Right lobe of liver (tissue), 6 donors: ENCODE measurements around the gene LAMB3. TPM values are rescaled to one million over a fixed set of nuclear protein-coding genes. Genes with fewer than 3 reads are reported as not detected.

Source experiments
- ATAC-seq, 4 donors: fragments of 200-7000 bp; cut with Tn5 transposase; one replicate each; pipeline ENCODE4 v1.9.1; 2020; ENCODE audit warnings: mild to moderate bottlenecking in 4 of 4, moderate library complexity in 4 of 4
- DNase-seq, 3 donors: peaks; one replicate each; pipeline ENCODE4 v3.0.0-alpha.2; 2020
- H3K27ac ChIP-seq, 3 donors: fragments of 200-600 bp; one replicate each; pipeline ENCODE4 v1.8.0; 2022
- H3K27me3 ChIP-seq, 2 donors: fragments of 200-600 bp; one replicate each; pipeline ENCODE4 v1.8.0; 2022
- H3K36me3 ChIP-seq, 4 donors: fragments of 200-600 bp; sonication (generic) in 1 of 4; one replicate each; pipeline versions ENCODE4 v1.5.1 to v1.8.0; 2017 to 2022; ENCODE audit warnings: control low read depth in 1 of 4
- H3K4me1 ChIP-seq, 4 donors: fragments of 200-600 bp; sonication (generic) in 1 of 4; one replicate each; pipeline versions ENCODE4 v1.5.1 to v1.8.0; 2017 to 2022; ENCODE audit warnings: control low read depth in 1 of 4
- H3K4me3 ChIP-seq, 3 donors: fragments of 200-600 bp; one replicate each; pipeline ENCODE4 v1.8.0; 2022
- H3K9me3 ChIP-seq, 4 donors: fragments of 200-600 bp; sonication (generic) in 1 of 4; one replicate each; pipeline versions ENCODE4 v1.5.1 to v1.8.0; 2017 to 2022; ENCODE audit warnings: control low read depth in 1 of 4
- POLR2A ChIP-seq: fragments of 450-650 bp; IDR thresholded peaks from one replicate; pipeline ENCODE4 v1.6.1; 2017; ENCODE audit warnings: antibody characterized with exemption, mild to moderate bottlenecking
- WGBS: methylation state at CpG from one replicate; pipeline ENCODE4 v1.1.6; 2018; ENCODE audit warnings: low coverage, low lambda C conversion rate; ENCODE audit not compliant: insufficient coverage; ENCODE audit errors: missing lambda C conversion rate; 5-methylcytosine and 5-hydroxymethylcytosine counted together
- intact Hi-C, 2 donors: fragments of 100-400 bp; cut with DNase I; formaldehyde crosslinking; loops; one replicate each; pipeline versions ENCODE4 v1.11.2 to v1.14.1; 2022
- total RNA-seq, 6 experiments: library from RNA; depleted of rRNA in 2 of 6; stranded (reverse); fragments of >200 nt in 2 of 6; fragmentation: NEBNext Ultra II Directional in 3 of 6; extraction: Animal tissue kit (Norgen Biotek cat#: 25700) in 3 of 6; gene quantifications; one replicate each; pipeline versions ENCODE4 v1.1.0 to v1.2.4, GENCODE V29; 2016 to 2023
- TF ChIP-seq, protein P1 (sequence below), 4 donors: fragments of 200-600 bp in 3 of 4; fragments of 450-650 bp in 1 of 4; IDR thresholded peaks; one replicate each; pipeline versions ENCODE4 v1.5.1 to v1.8.0; 2016 to 2022; ENCODE audit warnings: antibody characterized with exemption in 4 of 4, mild to moderate bottlenecking in 2 of 4
- donor health status: DM: no; HTN: yes; CAD: no.
- donor health status: DM: no; HTN: no; CAD: no.
- donor health status: DM: no; HTN: no; CAD: no.
- donor health status: DM: no; HTN: yes; CAD: no.
- donor health status: DM: no; HTN: yes; CAD: no.

LAMB3 gene
- total RNA-seq, 6 experiments from 2014 or later = 5.0 to 14.6 (median 8.4) TPM

DNA sequence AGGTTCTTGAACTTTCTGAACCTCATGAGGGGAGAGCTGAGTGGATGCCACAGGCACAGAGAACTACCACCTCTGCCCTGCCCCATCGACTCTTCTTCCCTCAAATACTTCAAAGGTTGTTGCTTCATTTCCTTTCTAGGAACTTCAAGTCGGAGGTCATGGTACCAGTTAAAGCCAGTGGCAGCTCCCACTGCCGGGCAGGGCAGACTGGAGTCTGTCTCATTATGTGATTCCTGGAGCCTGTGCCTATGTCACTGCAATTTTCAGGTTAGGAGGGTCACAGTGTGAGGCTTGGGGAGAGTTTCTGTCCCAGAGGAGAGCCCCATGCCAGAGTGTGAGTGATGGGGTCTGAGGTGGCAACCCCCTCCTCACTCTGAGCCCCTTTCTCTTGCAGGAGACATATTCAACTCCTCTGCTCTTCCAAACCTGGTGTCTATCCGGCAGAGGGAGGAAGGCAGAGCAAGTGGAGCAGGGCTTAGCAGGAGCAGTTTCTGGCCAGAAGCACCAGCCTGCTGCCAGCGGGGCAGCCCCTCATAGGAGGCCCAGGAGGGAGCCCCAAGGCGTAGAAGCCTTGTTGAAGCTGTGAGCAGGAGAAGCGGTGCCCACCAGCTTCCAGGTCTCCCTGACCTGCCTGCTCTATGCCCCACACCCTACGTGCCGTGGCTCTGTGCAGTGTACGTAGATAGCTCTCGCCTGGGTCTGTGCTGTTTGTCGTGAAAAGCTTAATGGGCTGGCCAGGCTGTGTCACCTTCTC lies 39.4 kb downstream of the LAMB3 start:
- Histone ChIP-seq H3K27ac (no peak overlapping the region), H3K27me3 (no peaks in the 10 kb centered on the region), H3K4me1 (no peaks in the 10 kb centered on the region), H3K9me3 (no peaks in the 10 kb centered on the region), H3K36me3 (peaks cover 0 to 8% (median 0%) of the 10 kb centered on the region in 4 donors), H3K4me3 (no peak overlapping the region)
- intact Hi-C loops = no loop called here
- TF ChIP-seq, protein P1, sequence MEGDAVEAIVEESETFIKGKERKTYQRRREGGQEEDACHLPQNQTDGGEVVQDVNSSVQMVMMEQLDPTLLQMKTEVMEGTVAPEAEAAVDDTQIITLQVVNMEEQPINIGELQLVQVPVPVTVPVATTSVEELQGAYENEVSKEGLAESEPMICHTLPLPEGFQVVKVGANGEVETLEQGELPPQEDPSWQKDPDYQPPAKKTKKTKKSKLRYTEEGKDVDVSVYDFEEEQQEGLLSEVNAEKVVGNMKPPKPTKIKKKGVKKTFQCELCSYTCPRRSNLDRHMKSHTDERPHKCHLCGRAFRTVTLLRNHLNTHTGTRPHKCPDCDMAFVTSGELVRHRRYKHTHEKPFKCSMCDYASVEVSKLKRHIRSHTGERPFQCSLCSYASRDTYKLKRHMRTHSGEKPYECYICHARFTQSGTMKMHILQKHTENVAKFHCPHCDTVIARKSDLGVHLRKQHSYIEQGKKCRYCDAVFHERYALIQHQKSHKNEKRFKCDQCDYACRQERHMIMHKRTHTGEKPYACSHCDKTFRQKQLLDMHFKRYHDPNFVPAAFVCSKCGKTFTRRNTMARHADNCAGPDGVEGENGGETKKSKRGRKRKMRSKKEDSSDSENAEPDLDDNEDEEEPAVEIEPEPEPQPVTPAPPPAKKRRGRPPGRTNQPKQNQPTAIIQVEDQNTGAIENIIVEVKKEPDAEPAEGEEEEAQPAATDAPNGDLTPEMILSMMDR (IDR thresholded peaks at IDR 0.05) = no peak
- no peak for TF ChIP-seq POLR2A
- no peak for DNase-seq
- ATAC-seq = no peak
- WGBS = 63% methylated on average over 5 of the region's 12 CpGs

DNA sequence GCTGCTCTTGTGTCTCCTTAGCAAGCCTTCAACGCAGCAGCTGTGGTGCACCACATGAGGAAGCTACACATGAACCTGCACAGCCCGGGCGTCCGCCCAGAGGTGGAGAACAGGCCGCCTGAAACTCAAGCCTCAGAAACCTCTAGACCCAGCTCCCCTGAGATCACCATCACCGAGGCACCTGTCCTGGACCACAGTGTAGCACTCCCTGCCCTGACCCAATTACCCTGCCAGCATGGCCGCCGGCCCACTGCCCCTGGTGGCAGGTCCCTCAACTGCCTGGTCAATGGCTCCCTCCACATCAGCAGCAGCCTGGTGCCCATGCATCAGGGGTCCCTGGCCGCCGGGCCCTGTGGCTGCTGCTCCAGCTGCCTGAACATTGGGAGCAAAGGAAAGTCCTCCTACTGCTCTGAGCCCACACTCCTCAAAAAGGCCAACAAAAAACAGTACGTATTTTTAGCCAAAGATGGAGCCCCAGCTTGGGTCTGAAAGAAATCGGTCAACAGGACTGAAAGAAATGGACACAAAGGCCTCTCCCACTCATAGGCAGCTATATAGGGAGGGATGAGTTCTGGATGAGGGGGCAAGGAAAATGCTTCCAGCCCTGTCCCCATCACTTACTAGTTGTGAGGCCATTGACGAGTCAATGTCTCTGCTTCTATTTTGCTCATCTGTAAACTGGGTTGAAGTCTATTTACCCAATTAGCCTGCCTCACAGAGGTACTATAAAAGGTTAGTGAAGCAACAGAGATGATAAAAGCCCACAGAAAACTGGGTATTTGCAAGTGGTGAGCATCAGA lies 40.3 kb downstream of the LAMB3 start:
- WGBS = 73% methylated on average over 4 of the region's 13 CpGs
- DNase-seq = no peak
- H3K36me3 ChIP-seq = peaks cover 0 to 8% (median 0%) of the 10 kb centered on the region in 4 donors

DNA sequence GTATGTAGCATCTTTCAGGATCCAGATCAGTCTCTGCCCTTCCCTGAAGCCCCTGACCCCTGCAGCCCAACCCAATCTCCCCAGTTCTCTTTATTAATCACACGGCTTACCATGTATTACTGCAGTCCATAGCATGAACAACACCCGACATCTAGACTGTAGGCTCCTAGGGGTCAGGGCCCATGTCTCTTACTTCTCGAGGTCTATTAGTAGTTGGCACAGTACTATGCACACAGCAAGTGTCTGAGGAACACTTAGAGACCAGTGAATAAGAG lies 41.7 kb downstream of the LAMB3 start:
- no peaks in the 10 kb centered on the region for H3K27me3 ChIP-seq
- H3K4me1 ChIP-seq = no peaks in the 10 kb centered on the region
- peaks cover 0 to 1% (median 0%) of the 10 kb centered on the region in 4 donors for H3K36me3 ChIP-seq
- 73% methylated on average over 2 of the region's 3 CpGs for whole genome bisulfite sequencing
- H3K27ac ChIP-seq = no peak overlapping the region
- no peak overlapping the region for H3K4me3 ChIP-seq
- intact Hi-C loops = no loop called here
- ATAC-seq (no peak), DNase-seq (no peak)
- no peaks in the 10 kb centered on the region for H3K9me3 ChIP-seq
- no peak for TF ChIP-seq POLR2A
- TF ChIP-seq, protein P1 (IDR thresholded peaks at IDR 0.05) = no peak

More for the DNA sequence above, 40.3 kb downstream of the LAMB3 start:
- TF ChIP-seq POLR2A = no peak
- TF ChIP-seq, protein P1 (IDR thresholded peaks at IDR 0.05) = no peak
- H3K27ac ChIP-seq = no peak overlapping the region
- no peaks in the 10 kb centered on the region for H3K9me3 ChIP-seq
- H3K4me1 ChIP-seq = no peaks in the 10 kb centered on the region
- ATAC-seq = no peak
- no peaks in the 10 kb centered on the region for H3K27me3 ChIP-seq
- H3K4me3 ChIP-seq = no peak overlapping the region
- intact Hi-C loops = no loop called here

DNA sequence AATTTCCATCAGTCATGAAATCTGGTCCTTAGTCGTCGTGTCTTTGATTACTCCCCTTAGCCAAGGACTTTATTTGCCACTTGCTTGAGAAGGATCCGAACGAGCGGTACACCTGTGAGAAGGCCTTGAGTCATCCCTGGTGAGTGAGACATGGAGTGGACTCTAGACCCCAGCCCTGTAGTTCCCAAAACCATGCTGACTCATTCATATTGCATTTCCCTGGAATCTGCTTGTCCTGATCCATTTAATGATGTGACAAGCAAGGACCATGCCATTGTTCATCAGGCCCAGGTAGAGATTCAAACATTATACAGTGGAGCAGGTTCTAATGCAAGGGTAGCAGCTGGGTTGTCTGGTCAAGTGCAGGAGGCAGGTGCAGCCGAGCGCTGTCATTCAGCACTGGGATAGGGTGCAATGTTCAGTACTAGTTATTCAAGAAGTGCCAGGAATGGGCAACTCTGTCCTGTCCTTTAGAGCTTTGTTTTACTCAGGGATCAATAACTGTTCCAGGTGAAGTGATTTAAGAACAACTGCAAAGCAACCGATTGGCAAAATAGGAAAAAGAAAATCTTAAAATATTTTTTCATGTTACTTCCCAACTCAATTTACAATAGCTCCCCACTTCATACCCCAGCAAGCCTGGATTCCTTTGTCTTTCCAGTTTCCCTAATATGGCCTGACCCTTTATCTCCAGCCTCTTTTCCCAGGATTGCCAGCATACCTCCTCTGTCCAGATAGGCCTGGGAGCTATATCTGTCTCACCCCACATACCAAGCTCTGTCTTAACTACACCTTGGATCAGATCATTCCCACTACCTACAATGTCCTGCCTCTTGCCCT lies 42.2 kb downstream of the LAMB3 start:
- no peak overlapping the region for H3K4me3 ChIP-seq
- ATAC-seq (peak; percentile 54 to 74 (median 66)), DNase-seq (no peak)
- H3K27ac ChIP-seq = no peak overlapping the region
- no peaks in the 10 kb centered on the region for H3K27me3 ChIP-seq
- H3K36me3 ChIP-seq = no peaks in the 10 kb centered on the region
- no peaks in the 10 kb centered on the region for H3K9me3 ChIP-seq
- no peaks in the 10 kb centered on the region for H3K4me1 ChIP-seq
- TF ChIP-seq, protein P1 (IDR thresholded peaks at IDR 0.05) = no peak
- no peak for TF ChIP-seq POLR2A
- 65% methylated on average over 8 of the region's 8 CpGs for WGBS
- intact Hi-C loops = no loop called here
